ENCODE results near the gene ZNRF4. TPM values are rescaled to one million over a fixed set of nuclear protein-coding genes. Genes with fewer than 3 reads are reported as not detected.

Gene ZNRF4
- total and polyA plus RNA-seq, 9 of the 15 experiments (the other 6 are each of a cell fraction or from before 2014, with no cell fraction given) = not detected

DNA sequence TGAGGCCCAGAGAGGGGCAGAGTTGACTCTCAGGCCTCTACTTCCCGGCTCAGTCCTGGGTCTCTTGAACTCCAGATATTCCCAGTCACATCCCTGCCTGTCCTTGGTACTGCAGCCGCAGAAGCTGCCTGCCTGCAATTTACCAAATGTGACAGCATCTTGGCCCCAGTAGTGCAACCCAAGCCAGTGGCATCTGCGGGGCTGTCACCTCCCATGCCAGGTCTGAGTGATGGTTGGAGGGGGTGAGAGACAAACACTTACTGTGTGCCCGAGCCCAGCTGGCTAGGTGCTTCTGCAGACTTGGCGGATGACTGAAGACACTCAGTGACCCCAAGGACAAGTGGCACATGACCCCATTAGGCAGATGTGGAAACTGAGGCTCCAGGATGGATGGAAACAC is 18.4 kb downstream of the ZNRF4 start:
- Histone ChIP-seq H3K9ac (ENCODE audit: insufficient read depth in 1 of 2, low read depth in 2 of 2, low read length in 2 of 2) (no peak overlapping the region), H3K36me3 (ENCODE audit: control insufficient read depth, insufficient read depth, low read length) (no peaks in the 10 kb centered on the region), H3K4me1 (replicated peaks in 1 of 2; ENCODE audit: control insufficient read depth in 2 of 2, insufficient read depth in 2 of 2, low read length in 2 of 2) (no peaks in the 10 kb centered on the region; a peak in 1 of 5 replicates), H3K27ac (ENCODE audit: extremely low read depth, low read depth, low read length) (no peak overlapping the region), H3K27me3 (ENCODE audit: control insufficient read depth in 2 of 2, insufficient read depth in 2 of 2, low read length in 2 of 2) (peaks cover 4 to 36% of the 10 kb centered on the region in 2 experiments; a peak in 3 of 5 replicates), H3K79me2 (ENCODE audit: control insufficient read depth, insufficient read depth, low read length) (no peaks in the 10 kb centered on the region), H3K9me3 (replicated peaks; ENCODE audit: control insufficient read depth, insufficient read depth, low read depth, low read length) (no peaks in the 10 kb centered on the region), H3K9me1 (ENCODE audit: control insufficient read depth, insufficient read depth, low read length) (no peaks in the 10 kb centered on the region), H2AFZ (ENCODE audit: low read depth, low read length) (no peak overlapping the region), H3K4me2 (ENCODE audit: insufficient read depth, low read length) (no peak overlapping the region), H3K4me3 (no peak overlapping the region), H4K20me1 (replicated peaks; ENCODE audit: control insufficient read depth, insufficient read depth, low read length) (no peaks in the 10 kb centered on the region)
- ChIA-PET POLR2A (no interaction called here), CTCF (ENCODE audit: low intra/inter-chr PET ratio) (no interaction called here)
- BruUV-seq (replicated peaks) = no TSS peak
- FAIRE-seq (no peak), ATAC-seq (no peak), DNase-seq (ENCODE audit: extremely low read depth in 1 of 4, low spot score in 3 of 4) (no peak)
- 2% methylated on average over 5 of the region's 5 CpGs for WGBS (ENCODE audit: insufficient coverage, low coverage, missing lambda C conversion rate)
- in situ Hi-C loops (cut with MboI) (no loop called here), intact Hi-C loops (cut with micrococcal nuclease) (no loop called here)
- no peak for TF ChIP-seq KAT7 (CRISPR knock-in tag; IDR thresholded peaks at IDR 0.05; ENCODE audit: borderline replicate concordance)
- no peak for TF ChIP-seq SRSF3 (IDR thresholded peaks at IDR 0.05; ENCODE audit: insufficient read depth, low read length)
- TF ChIP-seq SMAD2 (IDR thresholded peaks at IDR 0.05; ENCODE audit: low read depth, low read length) = no peak
- TF ChIP-seq NFE2L1 (tag; IDR thresholded peaks at IDR 0.05; ENCODE audit: borderline replicate concordance, low read depth) = no peak
- TF ChIP-seq FUS (optimal IDR thresholded peaks at IDR 0.05; ENCODE audit: low read depth, low read length) = no peak
- TF ChIP-seq, protein P1, sequence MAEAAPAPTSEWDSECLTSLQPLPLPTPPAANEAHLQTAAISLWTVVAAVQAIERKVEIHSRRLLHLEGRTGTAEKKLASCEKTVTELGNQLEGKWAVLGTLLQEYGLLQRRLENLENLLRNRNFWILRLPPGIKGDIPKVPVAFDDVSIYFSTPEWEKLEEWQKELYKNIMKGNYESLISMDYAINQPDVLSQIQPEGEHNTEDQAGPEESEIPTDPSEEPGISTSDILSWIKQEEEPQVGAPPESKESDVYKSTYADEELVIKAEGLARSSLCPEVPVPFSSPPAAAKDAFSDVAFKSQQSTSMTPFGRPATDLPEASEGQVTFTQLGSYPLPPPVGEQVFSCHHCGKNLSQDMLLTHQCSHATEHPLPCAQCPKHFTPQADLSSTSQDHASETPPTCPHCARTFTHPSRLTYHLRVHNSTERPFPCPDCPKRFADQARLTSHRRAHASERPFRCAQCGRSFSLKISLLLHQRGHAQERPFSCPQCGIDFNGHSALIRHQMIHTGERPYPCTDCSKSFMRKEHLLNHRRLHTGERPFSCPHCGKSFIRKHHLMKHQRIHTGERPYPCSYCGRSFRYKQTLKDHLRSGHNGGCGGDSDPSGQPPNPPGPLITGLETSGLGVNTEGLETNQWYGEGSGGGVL (CRISPR knock-in tag; IDR thresholded peaks at IDR 0.05) = no peak
- TF ChIP-seq ZNF121 (CRISPR knock-in tag; conservative IDR thresholded peaks at IDR 0.05) = no peak
- TF ChIP-seq, protein P2, sequence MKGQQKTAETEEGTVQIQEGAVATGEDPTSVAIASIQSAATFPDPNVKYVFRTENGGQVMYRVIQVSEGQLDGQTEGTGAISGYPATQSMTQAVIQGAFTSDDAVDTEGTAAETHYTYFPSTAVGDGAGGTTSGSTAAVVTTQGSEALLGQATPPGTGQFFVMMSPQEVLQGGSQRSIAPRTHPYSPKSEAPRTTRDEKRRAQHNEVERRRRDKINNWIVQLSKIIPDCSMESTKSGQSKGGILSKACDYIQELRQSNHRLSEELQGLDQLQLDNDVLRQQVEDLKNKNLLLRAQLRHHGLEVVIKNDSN (CRISPR knock-in tag; IDR thresholded peaks at IDR 0.05) = no peak
- TF ChIP-seq PHF20 (IDR thresholded peaks at IDR 0.05; ENCODE audit: partially characterized antibody) = no peak
- no peak for TF ChIP-seq ZNF699 (CRISPR knock-in tag; IDR thresholded peaks at IDR 0.05; ENCODE audit: insufficient replicate concordance)
- TF ChIP-seq ADNP (tag; IDR thresholded peaks at IDR 0.05) = no peak
